ENCODE measurements around the gene SPAG16.

Gene SPAG16

GRCh38 chr2:213834331-213834730 is 550.1 kb downstream of the SPAG16 start:
- no peak overlapping the region for H3K9ac ChIP-seq
- no peak overlapping the region for H3K4me2 ChIP-seq
- no peak overlapping the region for H3K27ac ChIP-seq
- no peak overlapping the region for H3K4me3 ChIP-seq
- no peaks in the 10 kb centered on the region for H4K20me1 ChIP-seq
- H3K4me1 ChIP-seq = no peaks in the 10 kb centered on the region
- peaks cover 2% of the 10 kb centered on the region; the same call in 1 of the 2 replicates for H3K9me3 ChIP-seq
- no peaks in the 10 kb centered on the region for H3K27me3 ChIP-seq
- TF ChIP-seq Cebpa-rat (IDR thresholded peaks at IDR 0.05) = no peak
- H3K36me3 ChIP-seq = no peaks in the 10 kb centered on the region

GRCh38 chr2:213834746-213835145 is 550.5 kb downstream of the SPAG16 start:
- Histone ChIP-seq H3K27ac (no peak overlapping the region), H3K4me2 (no peak overlapping the region), H4K20me1 (no peaks in the 10 kb centered on the region), H3K9me3 (no peaks in the 10 kb centered on the region), H3K4me1 (no peaks in the 10 kb centered on the region), H3K9ac (no peak overlapping the region), H3K27me3 (no peaks in the 10 kb centered on the region), H3K4me3 (no peak overlapping the region), H3K36me3 (no peaks in the 10 kb centered on the region)
- no peak for TF ChIP-seq Cebpa-rat (IDR thresholded peaks at IDR 0.05)

- no peak overlapping the region for H3K9ac ChIP-seq
- no peak overlapping the region for H3K4me3 ChIP-seq
- H3K9me3 ChIP-seq = no peaks in the 10 kb centered on the region
- no peaks in the 10 kb centered on the region for H3K4me1 ChIP-seq
- H3K27ac ChIP-seq = no peak overlapping the region
- H3K4me2 ChIP-seq = no peak overlapping the region
- TF ChIP-seq Cebpa-rat (IDR thresholded peaks at IDR 0.05) = no peak
- no peaks in the 10 kb centered on the region for H3K36me3 ChIP-seq
- no peaks in the 10 kb centered on the region for H3K27me3 ChIP-seq
- no peaks in the 10 kb centered on the region for H4K20me1 ChIP-seq
Observed at GRCh38 chr2:213846856-213847255, 562.6 kb downstream of the SPAG16 start.

- Histone ChIP-seq H3K36me3 (no peaks in the 10 kb centered on the region), H3K9me3 (no peaks in the 10 kb centered on the region), H3K27me3 (no peaks in the 10 kb centered on the region), H3K4me1 (no peaks in the 10 kb centered on the region), H4K20me1 (no peaks in the 10 kb centered on the region), H3K9ac (no peak overlapping the region), H3K4me3 (no peak overlapping the region), H3K4me2 (no peak overlapping the region), H3K27ac (no peak overlapping the region)
- TF ChIP-seq Cebpa-rat (IDR thresholded peaks at IDR 0.05) = no peak
Observed at GRCh38 chr2:213847316-213847715, 563.1 kb downstream of the SPAG16 start.

GRCh38 chr2:213848631-213849030 is 564.4 kb downstream of the SPAG16 start:
- no peak for TF ChIP-seq Cebpa-rat (IDR thresholded peaks at IDR 0.05)
- no peaks in the 10 kb centered on the region for H3K27me3 ChIP-seq
- no peaks in the 10 kb centered on the region for H3K4me1 ChIP-seq
- H3K9ac ChIP-seq = no peak overlapping the region
- no peak overlapping the region for H3K4me2 ChIP-seq
- no peaks in the 10 kb centered on the region for H3K36me3 ChIP-seq
- H3K27ac ChIP-seq = no peak overlapping the region
- no peaks in the 10 kb centered on the region for H4K20me1 ChIP-seq
- no peak overlapping the region for H3K4me3 ChIP-seq
- H3K9me3 ChIP-seq = no peaks in the 10 kb centered on the region

GRCh38 chr2:213861638-213862037 is 577.4 kb downstream of the SPAG16 start:
- H3K27ac ChIP-seq = no peak overlapping the region
- no peaks in the 10 kb centered on the region for H3K36me3 ChIP-seq
- no peak overlapping the region for H3K4me2 ChIP-seq
- TF ChIP-seq Cebpa-rat (IDR thresholded peaks at IDR 0.05) = no peak
- H3K4me3 ChIP-seq = no peak overlapping the region
- no peaks in the 10 kb centered on the region for H3K9me3 ChIP-seq
- no peak overlapping the region for H3K9ac ChIP-seq
- no peaks in the 10 kb centered on the region for H4K20me1 ChIP-seq
- H3K27me3 ChIP-seq = no peaks in the 10 kb centered on the region
- H3K4me1 ChIP-seq = no peaks in the 10 kb centered on the region

GRCh38 chr2:213862407-213863076 is 578.3 kb downstream of the SPAG16 start:
- Histone ChIP-seq H3K27ac (no peak overlapping the region), H3K4me1 (no peaks in the 10 kb centered on the region), H3K4me3 (no peak overlapping the region), H3K9ac (no peak overlapping the region), H3K9me3 (no peaks in the 10 kb centered on the region), H3K27me3 (no peaks in the 10 kb centered on the region), H3K4me2 (no peak overlapping the region), H4K20me1 (no peaks in the 10 kb centered on the region), H3K36me3 (no peaks in the 10 kb centered on the region)
- TF ChIP-seq Cebpa-rat (IDR thresholded peaks at IDR 0.05) = no peak

- Histone ChIP-seq H3K4me1 (no peaks in the 10 kb centered on the region), H3K36me3 (no peaks in the 10 kb centered on the region), H3K4me2 (no peak overlapping the region), H3K4me3 (no peak overlapping the region), H3K27me3 (no peaks in the 10 kb centered on the region), H3K9ac (no peak overlapping the region), H3K27ac (no peak overlapping the region), H3K9me3 (no peaks in the 10 kb centered on the region), H4K20me1 (no peaks in the 10 kb centered on the region)
- TF ChIP-seq Cebpa-rat (IDR thresholded peaks at IDR 0.05) = no peak
Observed at GRCh38 chr2:213863541-213863940, 579.3 kb downstream of the SPAG16 start.

GRCh38 chr2:213868526-213868925 is 584.3 kb downstream of the SPAG16 start:
- no peak overlapping the region for H3K9ac ChIP-seq
- no peaks in the 10 kb centered on the region for H3K9me3 ChIP-seq
- H3K27ac ChIP-seq = no peak overlapping the region
- H3K4me1 ChIP-seq = no peaks in the 10 kb centered on the region
- H3K36me3 ChIP-seq = no peaks in the 10 kb centered on the region
- H3K27me3 ChIP-seq = no peaks in the 10 kb centered on the region
- TF ChIP-seq Cebpa-rat (IDR thresholded peaks at IDR 0.05) = no peak
- no peak overlapping the region for H3K4me3 ChIP-seq
- H3K4me2 ChIP-seq = no peak overlapping the region
- no peaks in the 10 kb centered on the region for H4K20me1 ChIP-seq

DNA sequence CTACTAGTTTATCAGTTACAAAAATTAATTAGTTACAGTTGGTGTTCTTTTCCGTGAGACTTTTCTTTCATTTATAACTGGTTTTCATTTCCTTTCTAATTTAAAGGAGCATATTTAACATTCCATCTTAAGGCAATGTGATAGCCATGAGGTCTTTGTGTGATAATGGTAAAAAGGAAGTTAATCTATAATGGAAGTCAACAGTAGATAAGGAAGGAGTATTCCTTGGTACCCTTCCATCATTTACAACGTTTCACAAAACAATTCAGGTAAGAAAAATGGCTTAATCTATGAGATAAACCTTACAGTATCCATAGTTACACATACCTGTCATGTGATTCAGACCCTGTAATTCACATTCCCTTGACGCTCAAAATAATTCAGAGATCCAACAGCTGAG is 601.2 kb downstream of the SPAG16 start:
- no peak overlapping the region for H3K9ac ChIP-seq
- H3K36me3 ChIP-seq = no peaks in the 10 kb centered on the region
- no peaks in the 10 kb centered on the region for H3K27me3 ChIP-seq
- no peaks in the 10 kb centered on the region for H3K9me3 ChIP-seq
- H3K27ac ChIP-seq = no peak overlapping the region
- H4K20me1 ChIP-seq = no peaks in the 10 kb centered on the region
- no peak overlapping the region for H3K4me2 ChIP-seq
- H3K4me3 ChIP-seq = no peak overlapping the region
- no peak for TF ChIP-seq Cebpa-rat (IDR thresholded peaks at IDR 0.05)
- H3K4me1 ChIP-seq = no peaks in the 10 kb centered on the region

DNA sequence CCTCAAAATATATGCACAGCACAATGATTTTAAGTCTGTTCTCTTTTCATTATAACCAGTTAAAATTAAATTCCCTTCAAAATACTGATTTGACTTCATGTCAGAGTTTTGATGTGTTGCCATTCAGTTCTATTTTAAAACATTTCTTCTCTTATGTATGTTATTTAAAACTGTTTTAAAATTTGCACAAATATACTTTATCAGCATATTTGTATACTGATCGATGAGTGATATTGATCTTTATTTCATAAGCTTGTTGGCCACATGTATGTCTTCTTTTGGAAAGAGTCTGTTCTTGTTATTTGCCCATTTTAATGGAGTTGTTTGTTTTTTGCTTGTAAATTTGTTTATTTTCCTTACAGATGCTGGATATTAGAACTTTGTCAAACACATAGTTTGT is 630.2 kb downstream of the SPAG16 start:
- Histone ChIP-seq H3K27ac (no peak overlapping the region), H3K9ac (no peak overlapping the region), H3K9me3 (peaks cover 4% of the 10 kb centered on the region), H3K4me3 (no peak overlapping the region), H3K4me1 (no peaks in the 10 kb centered on the region), H3K27me3 (no peaks in the 10 kb centered on the region), H3K36me3 (no peaks in the 10 kb centered on the region), H3K4me2 (no peak overlapping the region), H4K20me1 (no peaks in the 10 kb centered on the region)
- TF ChIP-seq Cebpa-rat (IDR thresholded peaks at IDR 0.05) = no peak

All from BLaER1 (cell line).